ENCODE measurements around the gene ASCL4. TPM values are rescaled to one million over a fixed set of nuclear protein-coding genes. Genes with fewer than 3 reads are reported as not detected.

Gene ASCL4
- total RNA-seq, 1 donor from 2014 or later = not detected

DNA sequence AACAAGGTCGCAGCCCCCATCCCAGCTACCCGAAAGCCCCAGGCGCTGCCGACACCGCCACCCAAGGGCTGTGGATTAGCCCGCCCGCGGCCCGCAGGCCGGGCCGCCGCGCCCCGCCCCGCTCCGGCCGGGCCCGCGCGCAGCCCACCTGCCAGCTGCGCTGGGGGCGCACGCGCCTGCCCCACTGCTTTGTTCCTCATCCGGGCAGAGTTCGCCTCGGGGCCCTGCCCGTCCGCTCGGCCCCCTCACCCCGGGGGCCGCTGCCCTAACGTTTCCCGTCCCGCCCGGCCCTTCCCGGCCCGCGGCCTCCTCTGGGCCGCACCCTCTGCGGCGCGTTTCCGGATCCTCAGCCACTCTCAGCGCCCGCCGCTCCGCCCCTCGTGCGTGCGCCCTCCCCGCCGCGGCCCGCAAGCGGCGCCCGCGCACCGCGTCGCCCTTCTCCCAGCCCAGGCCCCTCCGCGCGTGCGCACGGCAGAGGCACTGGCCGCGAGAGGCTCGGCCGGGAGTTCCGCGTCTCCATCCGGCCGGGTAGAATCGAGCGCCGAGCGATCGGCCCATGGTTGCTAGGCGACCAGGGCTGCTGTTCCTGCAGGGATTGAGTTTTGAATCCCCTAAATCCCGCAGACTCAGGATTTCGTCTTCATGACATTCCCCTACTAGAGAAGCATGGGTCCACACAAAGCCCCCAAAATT, 13.5 kb upstream of the ASCL4 start, which contains the start of gene PRDM4:
TSS of gene PRDM4 (minus strand) at position 329 of the 693 bp plus-strand sequence. CDS start 622 bp downstream, outside the sequence.
- H3K9me3 Mint-ChIP-seq = peaks cover 5% of the 10 kb centered on the region
- peak within 1 kb of the TSS; percentile 91 for H3K4me3 Mint-ChIP-seq (ENCODE audit: low read depth)
- DNase-seq (ENCODE audit: low spot score) = peak; percentile 91
- peaks cover 27% of the 10 kb centered on the region for H3K4me1 Mint-ChIP-seq (ENCODE audit: low read depth)
- peaks cover 35% of the 10 kb centered on the region for H3K36me3 Mint-ChIP-seq (ENCODE audit: low read depth)
- peak within 1 kb of the TSS; percentile 82 for H3K27ac Mint-ChIP-seq
- intact Hi-C loops (cut with micrococcal nuclease) = loop anchor here (1.0 to 2.0 kb wide), 2 partner anchors 76 to 124 kb away; partner anchors contain the start of gene PWP1
- peaks cover 3% of the 10 kb centered on the region for H3K27me3 Mint-ChIP-seq (ENCODE audit: low read depth)

GRCh38 chr12:107761502-107761904, 13.0 kb upstream of the ASCL4 start:
- H3K4me1 Mint-ChIP-seq (ENCODE audit: low read depth) = peaks cover 27% of the 10 kb centered on the region
- H3K4me3 Mint-ChIP-seq (ENCODE audit: low read depth) = peak overlapping the region; percentile 83
- peak overlapping the region; percentile 38 for H3K27ac Mint-ChIP-seq
- intact Hi-C loops (cut with micrococcal nuclease) = loop anchor here (1.0 to 2.0 kb wide), 2 partner anchors 76 to 123 kb away; partner anchors contain the start of gene PWP1
- no peak for DNase-seq (ENCODE audit: low spot score)
- peaks cover 3% of the 10 kb centered on the region for H3K27me3 Mint-ChIP-seq (ENCODE audit: low read depth)
- peaks cover 5% of the 10 kb centered on the region for H3K9me3 Mint-ChIP-seq
- peaks cover 33% of the 10 kb centered on the region for H3K36me3 Mint-ChIP-seq (ENCODE audit: low read depth)

GRCh38 chr12:107762874-107763273, 11.6 kb upstream of the ASCL4 start:
- Mint-ChIP-seq H3K4me3 (ENCODE audit: low read depth) (no peak overlapping the region), H3K27ac (no peak overlapping the region), H3K4me1 (ENCODE audit: low read depth) (peaks cover 25% of the 10 kb centered on the region), H3K27me3 (ENCODE audit: low read depth) (peaks cover 3% of the 10 kb centered on the region), H3K9me3 (peaks cover 5% of the 10 kb centered on the region), H3K36me3 (ENCODE audit: low read depth) (peaks cover 20% of the 10 kb centered on the region)
- DNase-seq (ENCODE audit: low spot score) = no peak
- intact Hi-C loops (cut with micrococcal nuclease) = no loop called here

DNA sequence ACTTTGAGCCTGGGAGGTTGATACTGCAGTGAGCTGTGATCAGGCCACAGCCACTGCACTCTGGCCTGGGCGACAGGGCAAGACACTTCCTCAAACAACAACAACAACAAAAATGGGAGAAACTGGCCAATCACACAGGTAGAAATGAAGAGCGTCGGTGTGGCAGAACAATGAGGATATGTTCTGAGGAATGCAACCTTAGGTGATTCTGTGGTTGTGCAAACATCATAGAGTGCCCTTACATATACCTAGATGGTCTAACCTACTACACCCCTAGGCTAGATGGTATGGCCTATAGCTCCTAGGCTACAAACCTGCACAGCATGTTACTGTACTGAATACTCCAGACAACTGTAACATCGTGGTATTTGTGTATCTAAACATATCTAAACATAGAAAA, 9.9 kb upstream of the ASCL4 start:
- peaks cover 5% of the 10 kb centered on the region for H3K9me3 Mint-ChIP-seq
- H3K27ac Mint-ChIP-seq = no peak overlapping the region
- no peak overlapping the region for H3K4me3 Mint-ChIP-seq (ENCODE audit: low read depth)
- H3K36me3 Mint-ChIP-seq (ENCODE audit: low read depth) = peaks cover 6% of the 10 kb centered on the region
- intact Hi-C loops (cut with micrococcal nuclease) = no loop called here
- peaks cover 12% of the 10 kb centered on the region for H3K4me1 Mint-ChIP-seq (ENCODE audit: low read depth)
- DNase-seq (ENCODE audit: low spot score) = no peak
- peaks cover 3% of the 10 kb centered on the region for H3K27me3 Mint-ChIP-seq (ENCODE audit: low read depth)

DNA sequence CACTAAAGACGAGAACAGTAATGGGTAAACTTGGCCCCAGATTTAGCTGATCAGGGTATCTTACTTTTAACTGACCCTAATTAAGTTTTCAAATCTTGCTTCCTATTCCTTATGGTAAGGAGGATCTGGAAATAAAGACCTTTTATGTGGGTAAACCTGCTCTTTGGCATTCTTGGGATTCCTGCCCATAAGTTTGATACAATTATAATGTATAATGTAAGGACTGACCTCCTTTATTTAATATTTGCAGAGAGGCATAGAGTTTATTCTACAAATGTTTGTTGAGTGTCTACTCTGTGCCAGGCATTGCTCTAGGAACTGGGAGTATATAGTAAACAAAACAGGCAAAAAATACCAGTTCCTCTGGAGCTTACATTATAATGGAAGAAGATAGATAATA, 9.2 kb upstream of the ASCL4 start:
- intact Hi-C loops (cut with micrococcal nuclease) = no loop called here
- Mint-ChIP-seq H3K36me3 (ENCODE audit: low read depth) (no peaks in the 10 kb centered on the region), H3K27me3 (ENCODE audit: low read depth) (peaks cover 6% of the 10 kb centered on the region), H3K27ac (no peak overlapping the region), H3K9me3 (peaks cover 5% of the 10 kb centered on the region), H3K4me1 (ENCODE audit: low read depth) (peaks cover 5% of the 10 kb centered on the region), H3K4me3 (ENCODE audit: low read depth) (no peak overlapping the region)
- DNase-seq (ENCODE audit: low spot score) = no peak

- DNase-seq (ENCODE audit: low spot score) = no peak
- intact Hi-C loops (cut with micrococcal nuclease) = no loop called here
Observed at GRCh38 chr12:107767466-107767865, 7.0 kb upstream of the ASCL4 start.

DNA sequence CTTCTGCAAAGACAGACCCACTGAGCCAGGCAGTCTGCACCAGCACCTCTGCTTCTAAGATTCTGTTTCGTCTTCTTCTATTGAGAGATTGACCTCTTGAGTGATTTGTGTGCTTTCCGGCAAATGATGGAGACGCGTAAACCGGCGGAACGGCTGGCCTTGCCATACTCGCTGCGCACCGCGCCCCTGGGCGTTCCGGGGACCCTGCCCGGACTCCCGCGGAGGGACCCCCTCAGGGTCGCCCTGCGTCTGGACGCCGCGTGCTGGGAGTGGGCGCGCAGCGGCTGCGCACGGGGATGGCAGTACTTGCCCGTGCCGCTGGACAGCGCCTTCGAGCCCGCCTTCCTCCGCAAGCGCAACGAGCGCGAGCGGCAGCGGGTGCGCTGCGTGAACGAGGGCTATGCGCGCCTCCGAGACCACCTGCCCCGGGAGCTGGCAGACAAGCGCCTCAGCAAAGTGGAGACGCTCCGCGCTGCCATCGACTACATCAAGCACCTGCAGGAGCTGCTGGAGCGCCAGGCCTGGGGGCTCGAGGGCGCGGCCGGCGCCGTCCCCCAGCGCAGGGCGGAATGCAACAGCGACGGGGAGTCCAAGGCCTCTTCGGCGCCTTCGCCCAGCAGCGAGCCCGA, 703 bp downstream of the ASCL4 start:
- H3K9me3 Mint-ChIP-seq = no peaks in the 10 kb centered on the region
- H3K27ac Mint-ChIP-seq = no peak overlapping the region
- H3K36me3 Mint-ChIP-seq (ENCODE audit: low read depth) = no peaks in the 10 kb centered on the region
- peaks cover 23% of the 10 kb centered on the region for H3K4me1 Mint-ChIP-seq (ENCODE audit: low read depth)
- no peak overlapping the region for H3K4me3 Mint-ChIP-seq (ENCODE audit: low read depth)
- H3K27me3 Mint-ChIP-seq (ENCODE audit: low read depth) = peaks cover 70% of the 10 kb centered on the region
- intact Hi-C loops (cut with micrococcal nuclease) = no loop called here
- no peak for DNase-seq (ENCODE audit: low spot score)

More at GRCh38 chr12:107767466-107767865, 7.0 kb upstream of the ASCL4 start:
- Mint-ChIP-seq H3K27ac (no peak overlapping the region), H3K36me3 (ENCODE audit: low read depth) (no peaks in the 10 kb centered on the region), H3K4me3 (ENCODE audit: low read depth) (no peak overlapping the region), H3K27me3 (ENCODE audit: low read depth) (peaks cover 17% of the 10 kb centered on the region), H3K4me1 (ENCODE audit: low read depth) (no peaks in the 10 kb centered on the region), H3K9me3 (peaks cover 4% of the 10 kb centered on the region)

DNA sequence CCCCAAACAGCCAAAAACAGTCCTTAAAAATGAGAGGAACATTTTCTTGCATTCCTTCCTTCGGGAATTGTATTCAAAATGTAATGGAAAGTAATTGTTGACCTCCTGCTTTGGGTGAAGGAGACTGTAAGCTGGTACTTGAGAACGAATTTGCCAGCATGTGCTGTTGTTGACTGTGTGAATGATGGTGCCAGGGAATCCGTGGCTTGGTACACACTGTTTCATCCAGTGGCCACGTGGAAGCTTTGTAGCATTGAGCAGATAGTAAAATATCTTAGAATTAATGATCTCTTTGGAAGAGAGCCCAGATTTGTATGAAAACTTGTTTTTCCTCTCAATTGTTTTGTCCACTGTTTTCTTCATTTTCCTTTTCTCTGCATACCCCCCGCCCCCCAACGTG, 1.7 kb downstream of the ASCL4 start:
- H3K9me3 Mint-ChIP-seq = no peaks in the 10 kb centered on the region
- DNase-seq (ENCODE audit: low spot score) = no peak
- no peak overlapping the region for H3K4me3 Mint-ChIP-seq (ENCODE audit: low read depth)
- peaks cover 23% of the 10 kb centered on the region for H3K4me1 Mint-ChIP-seq (ENCODE audit: low read depth)
- H3K27ac Mint-ChIP-seq = no peak overlapping the region
- peaks cover 69% of the 10 kb centered on the region for H3K27me3 Mint-ChIP-seq (ENCODE audit: low read depth)
- H3K36me3 Mint-ChIP-seq (ENCODE audit: low read depth) = no peaks in the 10 kb centered on the region
- intact Hi-C loops (cut with micrococcal nuclease) = no loop called here

GRCh38 chr12:107778383-107779025, 4.0 kb downstream of the ASCL4 start:
- no peak overlapping the region for H3K27ac Mint-ChIP-seq
- peaks cover 63% of the 10 kb centered on the region for H3K27me3 Mint-ChIP-seq (ENCODE audit: low read depth)
- peaks cover 21% of the 10 kb centered on the region for H3K4me1 Mint-ChIP-seq (ENCODE audit: low read depth)
- no peaks in the 10 kb centered on the region for H3K36me3 Mint-ChIP-seq (ENCODE audit: low read depth)
- DNase-seq (ENCODE audit: low spot score) = no peak
- intact Hi-C loops (cut with micrococcal nuclease) = no loop called here
- H3K4me3 Mint-ChIP-seq (ENCODE audit: low read depth) = no peak overlapping the region
- H3K9me3 Mint-ChIP-seq = no peaks in the 10 kb centered on the region

DNA sequence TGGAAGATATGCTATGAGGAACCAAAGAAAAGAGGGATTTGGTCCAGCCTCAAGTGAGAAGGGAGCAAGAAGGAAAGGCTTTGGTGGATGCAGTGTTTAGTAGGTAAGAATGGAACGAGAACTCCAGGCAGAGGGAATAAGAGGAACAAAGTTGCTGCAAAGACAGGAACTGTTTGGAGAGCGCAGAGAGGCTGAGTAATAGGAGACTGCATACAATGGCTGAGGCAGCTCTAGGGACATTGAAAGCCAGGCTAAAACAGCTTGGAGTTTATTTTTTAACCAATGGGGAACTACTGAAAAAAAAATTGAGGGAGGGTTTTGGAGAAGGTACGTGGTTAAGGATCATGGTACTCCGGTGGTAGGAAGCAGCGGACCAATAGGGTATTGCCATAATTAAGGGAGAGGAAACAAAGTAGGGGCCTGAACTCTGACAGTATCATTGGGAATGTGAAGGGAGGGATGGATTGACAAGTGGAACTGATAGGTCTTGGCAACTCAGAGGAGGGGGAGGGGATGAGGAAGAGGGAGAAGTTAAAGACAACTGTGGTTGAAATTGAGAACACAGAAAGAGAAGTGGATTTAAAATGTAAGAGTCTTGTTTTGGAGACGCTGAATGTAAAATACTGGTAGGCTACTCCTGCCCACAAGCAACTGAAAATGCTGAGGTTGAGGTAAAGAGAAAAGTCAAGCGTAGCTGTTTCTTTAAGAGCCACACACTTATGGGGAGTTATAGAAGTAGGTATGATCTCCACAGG, 4.8 kb downstream of the ASCL4 start:
- H3K4me1 Mint-ChIP-seq (ENCODE audit: low read depth) = peaks cover 17% of the 10 kb centered on the region
- H3K4me3 Mint-ChIP-seq (ENCODE audit: low read depth) = no peak overlapping the region
- H3K27me3 Mint-ChIP-seq (ENCODE audit: low read depth) = peaks cover 56% of the 10 kb centered on the region
- no peak for DNase-seq (ENCODE audit: low spot score)
- H3K36me3 Mint-ChIP-seq (ENCODE audit: low read depth) = no peaks in the 10 kb centered on the region
- intact Hi-C loops (cut with micrococcal nuclease) = no loop called here
- no peak overlapping the region for H3K27ac Mint-ChIP-seq
- no peaks in the 10 kb centered on the region for H3K9me3 Mint-ChIP-seq

- H3K4me3 Mint-ChIP-seq (ENCODE audit: low read depth) = no peak overlapping the region
- DNase-seq (ENCODE audit: low spot score) = no peak
- no peak overlapping the region for H3K27ac Mint-ChIP-seq
- H3K36me3 Mint-ChIP-seq (ENCODE audit: low read depth) = no peaks in the 10 kb centered on the region
- intact Hi-C loops (cut with micrococcal nuclease) = no loop called here
- H3K27me3 Mint-ChIP-seq (ENCODE audit: low read depth) = peaks cover 47% of the 10 kb centered on the region
- H3K4me1 Mint-ChIP-seq (ENCODE audit: low read depth) = peaks cover 9% of the 10 kb centered on the region
- H3K9me3 Mint-ChIP-seq = no peaks in the 10 kb centered on the region
Observed at GRCh38 chr12:107780298-107780697, 5.8 kb downstream of the ASCL4 start.

DNA sequence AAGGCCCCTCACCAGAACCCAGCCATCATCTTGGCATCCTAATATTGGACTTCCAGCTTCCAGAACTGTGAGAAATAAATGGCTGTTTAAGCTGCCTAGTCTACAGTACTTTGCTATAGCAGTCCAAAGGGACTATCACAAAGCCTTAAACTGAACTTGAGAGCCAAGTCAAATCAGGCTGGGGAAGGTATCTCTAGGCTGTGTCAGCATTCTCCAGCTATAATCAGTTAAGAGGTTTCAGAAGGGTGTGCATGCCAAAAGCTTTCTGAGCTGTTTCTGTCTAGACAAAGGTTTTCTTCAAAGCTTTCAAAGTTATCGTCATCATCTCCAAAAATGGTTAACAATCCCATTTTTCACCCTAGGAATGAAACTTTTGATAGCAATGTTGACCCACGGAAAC, 7.6 kb downstream of the ASCL4 start:
- peaks cover 34% of the 10 kb centered on the region for H3K27me3 Mint-ChIP-seq (ENCODE audit: low read depth)
- H3K4me1 Mint-ChIP-seq (ENCODE audit: low read depth) = peaks cover 9% of the 10 kb centered on the region

More for the DNA sequence above, 7.6 kb downstream of the ASCL4 start:
- no peak for DNase-seq (ENCODE audit: low spot score)
- Mint-ChIP-seq H3K27ac (no peak overlapping the region), H3K9me3 (no peaks in the 10 kb centered on the region), H3K4me3 (ENCODE audit: low read depth) (no peak overlapping the region), H3K36me3 (ENCODE audit: low read depth) (no peaks in the 10 kb centered on the region)
- intact Hi-C loops (cut with micrococcal nuclease) = no loop called here

Data from activated T-helper 2 cell treated with anti-CD3 and anti-CD28 coated beads, Interferon-gamma antibody, Interleukin-2, Interleukin-4, amounts not matched to agents 10 μg/mL and 5 μg/mL and 100 μg/mL, durations not matched to agents 14 hours and 24 hours and 36 hours (primary cell).